Activated CD8-positive, alpha-beta T cell treated with anti-CD3 and anti-CD28 coated beads, Interleukin-2, amount 10 ng/mL, durations not matched to agents 7 days and 5 days (primary cell): Measurements from ENCODE around the gene C4BPB. TPM values are rescaled to one million over a fixed set of nuclear protein-coding genes. Genes with fewer than 3 reads are reported as not detected.

Source experiments
- ATAC-seq: fragments of 150-1000 bp; cut with Tn5 transposase; one replicate; pipeline ENCODE4 v1.10.0; 2021; ENCODE audit warnings: moderate library complexity
- CTCF ChIA-PET: fragments of 350-600 bp; sonication (Branson Sonifier 250); formaldehyde crosslinking; loops from one replicate; lab custom pipeline; 2021; ENCODE audit warnings: antibody characterized with exemption; lab: Charles Lee
- POLR2A ChIA-PET: fragments of 350-600 bp; sonication (Branson Sonifier 250); formaldehyde crosslinking; loops from one replicate; lab custom pipeline; 2021; ENCODE audit warnings: antibody characterized with exemption; lab: Charles Lee
- DNase-seq: peaks from one replicate; pipeline ENCODE4 v3.0.0-alpha.2; 2020
- H3K27ac Mint-ChIP-seq: one replicate; pipeline ENCODE4 v1.8.0; 2021; ENCODE audit warnings: mild to moderate bottlenecking, mixed read lengths
- H3K27me3 Mint-ChIP-seq: one replicate; pipeline ENCODE4 v1.8.0; 2021; ENCODE audit warnings: low read depth, mixed read lengths
- H3K36me3 Mint-ChIP-seq: one replicate; pipeline ENCODE4 v1.8.0; 2021; ENCODE audit warnings: low read depth, mixed read lengths
- H3K4me1 Mint-ChIP-seq: one replicate; pipeline ENCODE4 v1.8.0; 2021; ENCODE audit warnings: low read depth, mixed read lengths
- H3K4me3 Mint-ChIP-seq: one replicate; pipeline ENCODE4 v1.8.0; 2021; ENCODE audit warnings: mild to moderate bottlenecking, mixed read lengths
- H3K9me3 Mint-ChIP-seq: one replicate; pipeline ENCODE4 v1.8.0; 2022; ENCODE audit warnings: mixed read lengths; ENCODE audit not compliant: insufficient read depth
- total RNA-seq, 2 experiments: library from RNA; stranded (reverse); gene quantifications; one replicate each; pipeline ENCODE4 v1.2.3, GENCODE V29; 2021

C4BPB gene
- total RNA-seq, 2 experiments from 2014 or later, result 1.7 to 3.2 TPM

- Mint-ChIP-seq H3K9me3 (no peaks in the 10 kb centered on the region), H3K27ac (no peak overlapping the region), H3K27me3 (peaks cover 18% of the 10 kb centered on the region), H3K4me1 (peaks cover 37% of the 10 kb centered on the region), H3K4me3 (no peak overlapping the region), H3K36me3 (no peaks in the 10 kb centered on the region)
- ChIA-PET CTCF (interaction anchor here (0.7 to 4.4 kb wide), 3 partner anchors 320 to 416 kb away, joined by 5 to 59 read pairs (median 31); no protein-coding TSS in a partner anchor), POLR2A (no interaction called here)
- ATAC-seq (no peak), DNase-seq (no peak)
Observed at GRCh38 chr1:207085887-207086286, 2.8 kb upstream of the C4BPB start.

- ATAC-seq, result no peak
- no peak overlapping the region for H3K4me3 Mint-ChIP-seq
- no peak for DNase-seq
- POLR2A ChIA-PET, result interaction anchor here (2.1 kb wide), 1 partner anchor 234 kb away, joined by 13 read pairs; the partner anchor contains the start of gene CD55
- H3K27ac Mint-ChIP-seq, result no peak overlapping the region
- CTCF ChIA-PET, result interaction anchor here (1.1 to 2.7 kb wide), 5 partner anchors 10 to 317 kb away, joined by 3 to 17 read pairs (median 3); partner anchors contain the start of gene CD55
- peaks cover 37% of the 10 kb centered on the region for H3K4me1 Mint-ChIP-seq
- no peaks in the 10 kb centered on the region for H3K9me3 Mint-ChIP-seq
- no peaks in the 10 kb centered on the region for H3K36me3 Mint-ChIP-seq
- peaks cover 7% of the 10 kb centered on the region for H3K27me3 Mint-ChIP-seq
Observed at GRCh38 chr1:207088161-207088560, 499 bp upstream of the C4BPB start.

- POLR2A ChIA-PET, result interaction anchor here (1.0 to 2.1 kb wide), 2 partner anchors 232 to 247 kb away, joined by 4 to 13 read pairs; partner anchors contain the start of gene CD55
- peak; percentile 38 for ATAC-seq
- DNase-seq, result no peak
- Mint-ChIP-seq H3K27me3 (peaks cover 4% of the 10 kb centered on the region), H3K9me3 (no peaks in the 10 kb centered on the region), H3K36me3 (no peaks in the 10 kb centered on the region), H3K4me1 (peaks cover 28% of the 10 kb centered on the region), H3K27ac (peak overlapping the region; percentile 92), H3K4me3 (peak overlapping the region; percentile 81)
- CTCF ChIA-PET, result interaction anchor here (0.7 to 2.7 kb wide), 8 partner anchors 11 to 476 kb away, joined by 3 to 17 read pairs (median 4); partner anchors contain the start of gene CD55
Observed at GRCh38 chr1:207089627-207090355, 1.1 kb downstream of the C4BPB start.

- DNase-seq, result no peak
- Mint-ChIP-seq H3K36me3 (peaks cover 5% of the 10 kb centered on the region), H3K4me1 (peaks cover 21% of the 10 kb centered on the region), H3K4me3 (no peak overlapping the region), H3K9me3 (no peaks in the 10 kb centered on the region), H3K27ac (no peak overlapping the region), H3K27me3 (no peaks in the 10 kb centered on the region)
- no peak for ATAC-seq
- ChIA-PET POLR2A (no interaction called here), CTCF (interaction anchor here (0.8 to 1.5 kb wide), 2 partner anchors 11 to 158 kb away, joined by 3 to 4 read pairs; no protein-coding TSS in a partner anchor)
Observed at GRCh38 chr1:207091200-207091908, 2.7 kb downstream of the C4BPB start.

- no peak for DNase-seq
- Mint-ChIP-seq H3K36me3 (peaks cover 12% of the 10 kb centered on the region), H3K27me3 (no peaks in the 10 kb centered on the region), H3K9me3 (no peaks in the 10 kb centered on the region), H3K4me1 (peaks cover 23% of the 10 kb centered on the region), H3K4me3 (no peak overlapping the region), H3K27ac (no peak overlapping the region)
- CTCF ChIA-PET, result interaction anchor here (0.8 to 1.3 kb wide), 2 partner anchors 311 to 406 kb away, joined by 4 to 5 read pairs; no protein-coding TSS in a partner anchor
- no peak for ATAC-seq
- POLR2A ChIA-PET, result no interaction called here
Observed at GRCh38 chr1:207093944-207094343, 5.3 kb downstream of the C4BPB start.

- Mint-ChIP-seq H3K4me3 (no peak overlapping the region), H3K27ac (peak overlapping the region; percentile 27), H3K4me1 (peaks cover 9% of the 10 kb centered on the region), H3K36me3 (peaks cover 17% of the 10 kb centered on the region), H3K27me3 (peaks cover 8% of the 10 kb centered on the region), H3K9me3 (no peaks in the 10 kb centered on the region)
- ChIA-PET POLR2A (interaction anchor here (1.0 kb wide), 1 partner anchor 223 kb away, joined by 4 read pairs; the partner anchor contains the start of gene CD55), CTCF (interaction anchor here (1.1 to 1.2 kb wide), 3 partner anchors 9 to 90 kb away, joined by 3 to 8 read pairs (median 3); partner anchors contain the start of gene C4BPB)
- peak; percentile 27 for ATAC-seq
- no peak for DNase-seq
Observed at GRCh38 chr1:207097871-207098324, 9.2 kb downstream of the C4BPB start.

GRCh38 chr1:207101720-207102119, 13.1 kb downstream of the C4BPB start:
- Mint-ChIP-seq H3K4me1 (peaks cover 17% of the 10 kb centered on the region), H3K27ac (no peak overlapping the region), H3K4me3 (no peak overlapping the region), H3K9me3 (no peaks in the 10 kb centered on the region), H3K36me3 (peaks cover 12% of the 10 kb centered on the region), H3K27me3 (peaks cover 12% of the 10 kb centered on the region)
- ChIA-PET CTCF (interaction anchor here (1.6 kb wide), 1 partner anchor 22 kb away, joined by 4 read pairs; no protein-coding TSS in a partner anchor), POLR2A (no interaction called here)
- no peak for ATAC-seq
- DNase-seq, result no peak

GRCh38 chr1:207102146-207102545, 13.5 kb downstream of the C4BPB start:
- no peak for DNase-seq
- CTCF ChIA-PET, result no interaction called here
- Mint-ChIP-seq H3K27ac (no peak overlapping the region), H3K36me3 (peaks cover 12% of the 10 kb centered on the region), H3K4me1 (peaks cover 17% of the 10 kb centered on the region), H3K9me3 (no peaks in the 10 kb centered on the region), H3K4me3 (no peak overlapping the region), H3K27me3 (peaks cover 14% of the 10 kb centered on the region)
- POLR2A ChIA-PET, result no interaction called here
- ATAC-seq, result no peak

- POLR2A ChIA-PET, result no interaction called here
- ATAC-seq, result no peak
- no peak overlapping the region for H3K4me3 Mint-ChIP-seq
Observed at GRCh38 chr1:207102659-207103058, 14.0 kb downstream of the C4BPB start.

GRCh38 chr1:207103892-207104373, 15.3 kb downstream of the C4BPB start, which contains the start of gene C4BPA:
TSS of gene C4BPA (plus strand) at chr1:207104233. CDS start at chr1:207113026, 8,793 bp downstream.
- H3K36me3 Mint-ChIP-seq, result peaks cover 5% of the 10 kb centered on the region
- H3K4me3 Mint-ChIP-seq, result no peak within 1 kb of the TSS
- ATAC-seq (no peak), DNase-seq (no peak)
- peaks cover 8% of the 10 kb centered on the region for H3K4me1 Mint-ChIP-seq
- no peak within 1 kb of the TSS for H3K27ac Mint-ChIP-seq
- ChIA-PET CTCF (interaction anchor here (1.5 to 1.6 kb wide), 2 partner anchors 19 to 396 kb away, joined by 5 to 9 read pairs; no protein-coding TSS in a partner anchor), POLR2A (no interaction called here)
- H3K27me3 Mint-ChIP-seq, result peaks cover 17% of the 10 kb centered on the region
- no peaks in the 10 kb centered on the region for H3K9me3 Mint-ChIP-seq

More at GRCh38 chr1:207102659-207103058, 14.0 kb downstream of the C4BPB start:
- Mint-ChIP-seq H3K36me3 (peaks cover 11% of the 10 kb centered on the region), H3K27ac (no peak overlapping the region), H3K27me3 (peaks cover 14% of the 10 kb centered on the region), H3K9me3 (no peaks in the 10 kb centered on the region), H3K4me1 (peaks cover 14% of the 10 kb centered on the region)
- DNase-seq, result no peak
- CTCF ChIA-PET, result no interaction called here

- H3K27ac Mint-ChIP-seq, result no peak overlapping the region
- H3K4me1 Mint-ChIP-seq, result peaks cover 8% of the 10 kb centered on the region
- no peak for ATAC-seq
- no peak for DNase-seq
- H3K36me3 Mint-ChIP-seq, result no peaks in the 10 kb centered on the region
- peaks cover 19% of the 10 kb centered on the region for H3K27me3 Mint-ChIP-seq
- H3K9me3 Mint-ChIP-seq, result no peaks in the 10 kb centered on the region
- CTCF ChIA-PET, result no interaction called here
- H3K4me3 Mint-ChIP-seq, result no peak overlapping the region
- POLR2A ChIA-PET, result no interaction called here
Observed at GRCh38 chr1:207109004-207109403, 20.3 kb downstream of the C4BPB start.
